HG03060 (cell line): Measurements from ENCODE around the gene ADAM12.
"Not testable (repeated sequence)": the region's sequence is repeated elsewhere in the genome, so short reads cannot be mapped to it uniquely, and the experiment has no call there.

ENCODE experiments used
- ATAC-seq: cut with Tn5 transposase; IDR thresholded peaks from one replicate; pipeline ENCODE4 v1.9.1; 2021; ENCODE audit warnings: low read depth, moderate number of reproducible peaks; ENCODE audit not compliant: unreplicated experiment

Gene ADAM12

DNA sequence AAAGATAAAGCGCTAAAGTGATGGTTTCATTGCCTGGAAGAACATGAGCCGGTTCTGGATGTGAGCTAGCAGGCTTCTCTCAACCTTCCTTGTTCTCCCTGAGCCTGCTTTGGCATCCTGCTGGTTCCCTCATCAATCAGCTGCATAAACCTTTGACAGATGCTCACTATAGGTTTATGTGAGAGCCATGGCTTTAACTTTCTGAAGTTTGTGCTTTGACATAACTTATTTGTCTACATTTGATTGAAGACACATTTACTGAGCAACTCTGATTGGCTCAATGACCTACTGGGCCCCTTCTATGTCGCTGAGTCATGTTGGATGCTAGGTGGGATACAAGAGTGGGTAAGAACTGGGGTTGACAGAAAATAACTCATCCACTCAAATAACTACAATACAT is 192.0 kb downstream of the ADAM12 start:
- no peak for ATAC-seq

DNA sequence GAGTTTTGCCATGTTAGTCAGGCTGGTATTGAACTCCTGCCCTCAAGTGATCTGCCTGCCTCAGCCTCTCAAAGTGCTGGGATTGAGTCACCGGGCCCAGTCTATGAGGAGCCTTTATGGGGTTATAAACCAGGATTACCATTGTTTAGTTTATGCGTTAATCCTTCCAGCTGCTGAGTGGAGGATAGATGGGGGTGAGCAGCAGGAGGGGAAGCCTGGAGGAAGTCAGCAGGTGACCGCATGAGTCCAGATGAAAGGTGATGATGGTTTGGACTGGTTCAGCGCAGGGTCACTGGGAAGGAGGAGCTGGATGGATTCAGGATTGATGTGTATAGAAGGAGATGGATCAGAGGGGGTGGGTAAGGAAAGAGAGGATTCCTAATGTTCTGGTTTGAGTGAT is 197.1 kb downstream of the ADAM12 start:
- no peak for ATAC-seq

- ATAC-seq = no peak
Measured at GRCh38 chr10:126188679-126189200, 199.5 kb downstream of the ADAM12 start.

- ATAC-seq = no peak
Measured at GRCh38 chr10:126187399-126187798, 200.9 kb downstream of the ADAM12 start.

DNA sequence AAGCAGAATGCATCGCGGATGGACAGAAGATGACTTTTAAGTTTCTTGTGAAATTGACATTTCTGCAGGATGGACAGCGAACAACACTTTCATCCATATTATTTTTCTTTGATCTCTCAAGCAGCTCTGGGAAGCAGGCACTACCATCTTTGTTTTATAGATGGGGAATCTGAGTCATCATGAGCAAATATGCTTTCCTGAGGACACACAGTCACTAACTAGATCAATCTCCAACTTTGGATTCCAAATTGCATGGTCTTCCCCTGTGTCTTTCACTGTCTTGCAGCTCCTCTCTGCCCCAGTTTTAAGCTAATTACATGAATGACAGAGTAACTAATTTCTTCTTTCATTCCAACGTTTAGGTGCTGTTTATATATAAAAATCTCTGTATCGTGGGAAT is 201.5 kb downstream of the ADAM12 start:
- no peak for ATAC-seq

- ATAC-seq = no peak
Measured at GRCh38 chr10:126185676-126186447, 202.4 kb downstream of the ADAM12 start.

DNA sequence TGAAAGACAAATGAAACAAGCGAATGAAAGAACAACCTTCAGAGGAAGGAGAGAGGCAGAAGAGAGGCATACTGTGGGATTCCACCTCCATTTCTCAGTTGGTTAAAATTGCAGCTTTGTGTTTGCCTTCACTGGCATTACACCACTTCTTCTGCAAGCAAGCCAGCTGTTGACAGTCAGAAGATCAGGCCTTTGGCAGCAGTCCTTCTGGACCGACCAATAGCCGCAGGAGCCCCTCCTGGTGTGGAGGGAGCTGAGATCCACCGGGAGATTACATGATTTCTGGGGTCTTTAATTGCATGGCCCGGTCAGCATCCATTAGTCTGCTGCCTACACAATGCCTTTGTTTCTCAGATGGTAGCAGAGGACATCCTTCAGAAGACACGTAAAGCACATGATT is 206.7 kb downstream of the ADAM12 start:
- no peak for ATAC-seq

- no peak for ATAC-seq
Measured at GRCh38 chr10:126179637-126180036, 208.6 kb downstream of the ADAM12 start.

DNA sequence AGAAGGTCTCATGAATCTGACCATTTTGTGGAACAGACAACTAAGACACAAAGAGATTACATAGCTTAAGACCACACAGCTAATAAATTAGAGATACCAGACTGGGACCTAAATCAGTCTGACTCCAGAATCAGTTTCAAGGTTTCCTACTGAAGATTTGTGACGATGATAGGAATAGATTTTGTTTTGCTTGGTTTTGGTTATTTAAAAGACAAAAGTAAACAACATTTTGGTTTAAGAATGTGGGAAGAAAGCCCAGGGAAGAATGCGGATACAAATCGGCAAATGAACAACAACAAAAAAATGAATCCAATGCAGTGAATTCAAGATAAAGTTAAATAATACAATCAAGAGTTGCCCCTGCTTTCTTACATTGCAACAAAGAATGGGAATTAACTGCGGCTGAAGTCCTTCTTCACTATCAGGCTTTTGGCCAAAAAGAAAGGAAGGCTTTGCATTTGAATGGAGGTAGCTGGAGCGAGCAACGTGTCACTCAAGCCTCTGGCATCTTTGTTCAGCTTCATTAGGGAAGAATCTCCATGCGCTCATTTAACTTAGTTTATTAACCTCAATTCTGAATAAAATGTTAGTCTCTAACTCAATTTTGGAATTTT is 210.8 kb downstream of the ADAM12 start:
- no peak for ATAC-seq

- no peak for ATAC-seq
Measured at GRCh38 chr10:126175641-126176262, 212.5 kb downstream of the ADAM12 start.

GRCh38 chr10:126172755-126173154 is 215.5 kb downstream of the ADAM12 start:
- not testable (repeated sequence) for ATAC-seq

GRCh38 chr10:126171555-126171954 is 216.7 kb downstream of the ADAM12 start:
- no peak for ATAC-seq

DNA sequence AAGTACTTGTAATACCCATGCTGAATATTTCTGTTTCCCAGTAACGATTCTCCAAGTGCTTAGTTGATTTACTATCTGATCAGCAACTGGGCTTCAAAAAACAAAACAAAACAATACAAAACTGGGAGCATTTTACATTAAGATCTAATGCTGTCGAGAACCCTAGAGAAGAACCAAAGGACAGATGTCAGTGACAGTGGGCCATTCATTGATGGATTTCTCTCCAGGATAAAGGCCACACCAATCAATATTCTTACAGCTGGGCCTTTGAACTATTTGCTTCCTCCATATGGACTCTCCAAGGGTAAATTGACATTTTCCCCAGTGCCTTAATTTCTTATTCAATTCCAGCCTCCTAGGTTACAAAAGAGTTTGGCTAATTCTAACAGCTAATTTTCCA is 217.5 kb downstream of the ADAM12 start:
- no peak for ATAC-seq

GRCh38 chr10:126170371-126170770 is 217.9 kb downstream of the ADAM12 start:
- ATAC-seq = no peak

- no peak for ATAC-seq
Measured at GRCh38 chr10:126169899-126170298, 218.4 kb downstream of the ADAM12 start.

- ATAC-seq = no peak
Measured at GRCh38 chr10:126166797-126167196, 221.5 kb downstream of the ADAM12 start.

- ATAC-seq = no peak
Measured at GRCh38 chr10:126165874-126166273, 222.4 kb downstream of the ADAM12 start.

DNA sequence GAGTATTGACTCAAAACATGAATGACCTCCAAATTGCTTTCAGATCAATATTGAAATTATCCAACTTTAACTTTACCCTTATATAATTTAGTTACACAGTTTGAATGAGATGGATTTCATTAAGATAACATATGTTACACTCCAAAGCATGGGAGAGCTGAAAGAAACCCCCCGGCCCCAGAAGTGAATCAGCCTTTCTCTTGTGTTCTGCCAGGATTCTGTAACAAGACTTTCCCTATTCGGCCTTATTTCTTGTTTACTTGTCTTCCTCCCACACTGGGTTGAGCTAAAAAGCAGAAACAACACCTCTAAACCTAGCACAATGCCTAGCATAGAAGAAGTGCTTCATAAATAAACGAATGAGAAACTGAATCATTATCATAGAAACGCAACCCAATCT is 224.8 kb downstream of the ADAM12 start:
- ATAC-seq = no peak

- ATAC-seq = no peak
Measured at GRCh38 chr10:126161691-126162090, 226.6 kb downstream of the ADAM12 start.

DNA sequence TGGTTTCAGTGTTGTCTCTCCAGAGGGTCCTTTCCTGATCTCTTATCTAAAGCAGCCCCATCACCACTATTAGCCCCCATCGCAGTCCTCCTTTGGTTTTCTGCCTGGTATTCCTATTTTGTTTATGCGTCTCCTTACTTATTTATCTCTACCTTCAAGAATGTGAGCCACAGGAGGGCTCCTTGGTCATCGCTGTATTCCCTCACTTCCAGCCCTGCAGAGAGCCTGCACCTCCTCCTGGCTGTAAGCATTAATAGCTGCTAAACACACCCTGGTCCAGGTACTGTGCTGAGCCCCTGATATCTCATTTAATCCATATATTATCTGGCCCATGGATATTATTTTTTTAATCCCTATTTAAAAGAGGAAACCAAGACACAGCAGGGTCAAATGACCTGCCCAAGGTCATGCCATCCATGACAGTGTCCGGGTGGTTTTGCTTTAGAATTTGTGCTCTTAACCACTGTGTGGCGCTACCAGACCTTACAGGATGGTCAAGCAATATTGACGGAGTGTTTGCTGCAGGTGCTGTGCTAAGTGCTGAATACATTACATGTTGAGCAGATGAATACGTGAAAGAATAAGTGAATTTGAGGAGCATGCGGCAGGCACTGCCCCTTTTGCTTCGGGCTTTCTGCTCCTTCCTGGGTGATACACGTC is 227.2 kb downstream of the ADAM12 start:
- ATAC-seq = no peak

DNA sequence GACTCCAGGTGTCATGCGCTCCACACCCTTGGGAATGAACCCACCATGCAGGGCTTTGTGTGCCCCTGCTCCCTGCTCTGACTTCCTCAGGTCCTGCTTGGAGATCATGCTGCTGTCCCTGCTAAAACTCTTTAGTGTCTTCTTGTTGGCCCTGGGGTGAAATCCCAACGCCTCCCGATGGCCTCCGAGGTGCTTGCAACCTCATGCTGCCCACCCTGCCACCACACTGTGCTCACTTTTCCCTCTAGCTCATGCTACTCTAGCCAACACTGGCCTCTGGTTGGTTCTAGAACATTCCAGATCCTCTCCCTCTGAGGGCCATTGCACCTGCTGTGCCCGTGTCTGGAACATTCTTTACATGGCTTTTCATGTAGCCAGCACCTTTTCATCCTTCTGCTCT is 227.7 kb downstream of the ADAM12 start:
- no peak for ATAC-seq
